ENCODE results near the gene ITPR1.

DNA sequence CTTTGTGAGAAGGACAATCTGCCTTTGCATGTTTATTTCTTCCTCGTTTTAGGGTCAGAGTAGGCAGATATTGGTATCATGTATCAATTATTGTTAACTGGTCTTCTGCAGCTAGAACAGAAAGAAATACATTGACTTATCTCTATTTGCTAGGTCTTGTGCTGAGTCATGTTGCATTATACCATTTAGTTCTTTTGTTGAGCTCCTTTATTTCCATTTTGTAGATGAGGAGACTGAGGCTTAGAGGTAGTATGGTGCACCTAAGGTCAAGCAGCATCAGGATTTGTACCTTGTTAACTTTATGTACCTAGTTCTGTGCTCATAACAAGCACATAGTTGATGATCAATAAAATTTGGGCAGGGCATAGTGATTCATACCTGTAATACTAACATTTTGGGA, 182.6 kb downstream of the ITPR1 start:
- TF ChIP-seq YY1 (IDR thresholded peaks at IDR 0.05; ENCODE audit: low read depth, low read length) (no peak), SUZ12 (IDR thresholded peaks at IDR 0.05; ENCODE audit: unreplicated experiment) (no peak), EZH2 (IDR thresholded peaks at IDR 0.05; ENCODE audit: borderline replicate concordance, control insufficient read depth, low read depth, low read length) (no peak), SPI1 (IDR thresholded peaks at IDR 0.05; ENCODE audit: borderline replicate concordance, insufficient read depth, low read depth, low read length) (no peak), STAT1 (conservative IDR thresholded peaks at IDR 0.05) (no peak), TCF12 (IDR thresholded peaks at IDR 0.05; ENCODE audit: low read depth, low read length) (no peak), HCFC1 (IDR thresholded peaks at IDR 0.05; ENCODE audit: low read length) (no peak), RAD21 (IDR thresholded peaks at IDR 0.05; ENCODE audit: insufficient read depth, low read depth, low read length) (no peak), SMC3 (IDR thresholded peaks at IDR 0.05; ENCODE audit: borderline replicate concordance, low read length) (no peak), POLR2AphosphoS2 (IDR thresholded peaks at IDR 0.05; ENCODE audit: low read depth, low read length) (no peak), ZNF274 (IDR thresholded peaks at IDR 0.05; ENCODE audit: insufficient read depth, insufficient read length) (no peak)
- TF ChIP-seq, protein P1, sequence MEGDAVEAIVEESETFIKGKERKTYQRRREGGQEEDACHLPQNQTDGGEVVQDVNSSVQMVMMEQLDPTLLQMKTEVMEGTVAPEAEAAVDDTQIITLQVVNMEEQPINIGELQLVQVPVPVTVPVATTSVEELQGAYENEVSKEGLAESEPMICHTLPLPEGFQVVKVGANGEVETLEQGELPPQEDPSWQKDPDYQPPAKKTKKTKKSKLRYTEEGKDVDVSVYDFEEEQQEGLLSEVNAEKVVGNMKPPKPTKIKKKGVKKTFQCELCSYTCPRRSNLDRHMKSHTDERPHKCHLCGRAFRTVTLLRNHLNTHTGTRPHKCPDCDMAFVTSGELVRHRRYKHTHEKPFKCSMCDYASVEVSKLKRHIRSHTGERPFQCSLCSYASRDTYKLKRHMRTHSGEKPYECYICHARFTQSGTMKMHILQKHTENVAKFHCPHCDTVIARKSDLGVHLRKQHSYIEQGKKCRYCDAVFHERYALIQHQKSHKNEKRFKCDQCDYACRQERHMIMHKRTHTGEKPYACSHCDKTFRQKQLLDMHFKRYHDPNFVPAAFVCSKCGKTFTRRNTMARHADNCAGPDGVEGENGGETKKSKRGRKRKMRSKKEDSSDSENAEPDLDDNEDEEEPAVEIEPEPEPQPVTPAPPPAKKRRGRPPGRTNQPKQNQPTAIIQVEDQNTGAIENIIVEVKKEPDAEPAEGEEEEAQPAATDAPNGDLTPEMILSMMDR (IDR thresholded peaks at IDR 0.05 in 2 of 3, conservative IDR thresholded peaks at IDR 0.05 in 1 of 3; ENCODE audit: control insufficient read depth in 2 of 3, extremely low read depth in 1 of 3, insufficient read depth in 1 of 3, low read depth in 3 of 3, low read length in 3 of 3), result no peak
- TF ChIP-seq, protein P2, sequence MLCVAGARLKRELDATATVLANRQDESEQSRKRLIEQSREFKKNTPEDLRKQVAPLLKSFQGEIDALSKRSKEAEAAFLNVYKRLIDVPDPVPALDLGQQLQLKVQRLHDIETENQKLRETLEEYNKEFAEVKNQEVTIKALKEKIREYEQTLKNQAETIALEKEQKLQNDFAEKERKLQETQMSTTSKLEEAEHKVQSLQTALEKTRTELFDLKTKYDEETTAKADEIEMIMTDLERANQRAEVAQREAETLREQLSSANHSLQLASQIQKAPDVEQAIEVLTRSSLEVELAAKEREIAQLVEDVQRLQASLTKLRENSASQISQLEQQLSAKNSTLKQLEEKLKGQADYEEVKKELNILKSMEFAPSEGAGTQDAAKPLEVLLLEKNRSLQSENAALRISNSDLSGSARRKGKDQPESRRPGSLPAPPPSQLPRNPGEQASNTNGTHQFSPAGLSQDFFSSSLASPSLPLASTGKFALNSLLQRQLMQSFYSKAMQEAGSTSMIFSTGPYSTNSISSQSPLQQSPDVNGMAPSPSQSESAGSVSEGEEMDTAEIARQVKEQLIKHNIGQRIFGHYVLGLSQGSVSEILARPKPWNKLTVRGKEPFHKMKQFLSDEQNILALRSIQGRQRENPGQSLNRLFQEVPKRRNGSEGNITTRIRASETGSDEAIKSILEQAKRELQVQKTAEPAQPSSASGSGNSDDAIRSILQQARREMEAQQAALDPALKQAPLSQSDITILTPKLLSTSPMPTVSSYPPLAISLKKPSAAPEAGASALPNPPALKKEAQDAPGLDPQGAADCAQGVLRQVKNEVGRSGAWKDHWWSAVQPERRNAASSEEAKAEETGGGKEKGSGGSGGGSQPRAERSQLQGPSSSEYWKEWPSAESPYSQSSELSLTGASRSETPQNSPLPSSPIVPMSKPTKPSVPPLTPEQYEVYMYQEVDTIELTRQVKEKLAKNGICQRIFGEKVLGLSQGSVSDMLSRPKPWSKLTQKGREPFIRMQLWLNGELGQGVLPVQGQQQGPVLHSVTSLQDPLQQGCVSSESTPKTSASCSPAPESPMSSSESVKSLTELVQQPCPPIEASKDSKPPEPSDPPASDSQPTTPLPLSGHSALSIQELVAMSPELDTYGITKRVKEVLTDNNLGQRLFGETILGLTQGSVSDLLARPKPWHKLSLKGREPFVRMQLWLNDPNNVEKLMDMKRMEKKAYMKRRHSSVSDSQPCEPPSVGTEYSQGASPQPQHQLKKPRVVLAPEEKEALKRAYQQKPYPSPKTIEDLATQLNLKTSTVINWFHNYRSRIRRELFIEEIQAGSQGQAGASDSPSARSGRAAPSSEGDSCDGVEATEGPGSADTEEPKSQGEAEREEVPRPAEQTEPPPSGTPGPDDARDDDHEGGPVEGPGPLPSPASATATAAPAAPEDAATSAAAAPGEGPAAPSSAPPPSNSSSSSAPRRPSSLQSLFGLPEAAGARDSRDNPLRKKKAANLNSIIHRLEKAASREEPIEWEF (IDR thresholded peaks at IDR 0.05; ENCODE audit: insufficient replicate concordance, low read depth, low read length), result no peak
- TF ChIP-seq, protein P3, sequence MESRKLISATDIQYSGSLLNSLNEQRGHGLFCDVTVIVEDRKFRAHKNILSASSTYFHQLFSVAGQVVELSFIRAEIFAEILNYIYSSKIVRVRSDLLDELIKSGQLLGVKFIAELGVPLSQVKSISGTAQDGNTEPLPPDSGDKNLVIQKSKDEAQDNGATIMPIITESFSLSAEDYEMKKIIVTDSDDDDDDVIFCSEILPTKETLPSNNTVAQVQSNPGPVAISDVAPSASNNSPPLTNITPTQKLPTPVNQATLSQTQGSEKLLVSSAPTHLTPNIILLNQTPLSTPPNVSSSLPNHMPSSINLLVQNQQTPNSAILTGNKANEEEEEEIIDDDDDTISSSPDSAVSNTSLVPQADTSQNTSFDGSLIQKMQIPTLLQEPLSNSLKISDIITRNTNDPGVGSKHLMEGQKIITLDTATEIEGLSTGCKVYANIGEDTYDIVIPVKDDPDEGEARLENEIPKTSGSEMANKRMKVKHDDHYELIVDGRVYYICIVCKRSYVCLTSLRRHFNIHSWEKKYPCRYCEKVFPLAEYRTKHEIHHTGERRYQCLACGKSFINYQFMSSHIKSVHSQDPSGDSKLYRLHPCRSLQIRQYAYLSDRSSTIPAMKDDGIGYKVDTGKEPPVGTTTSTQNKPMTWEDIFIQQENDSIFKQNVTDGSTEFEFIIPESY (IDR thresholded peaks at IDR 0.05), result no peak

Data from GM12878 (cell line).